GM18861 (cell line): ENCODE data around the gene CCDC70.

Source experiments
- ATAC-seq: cut with Tn5 transposase; IDR thresholded peaks from one replicate; pipeline ENCODE4 v1.9.1; 2021; ENCODE audit not compliant: unreplicated experiment

Gene CCDC70

DNA sequence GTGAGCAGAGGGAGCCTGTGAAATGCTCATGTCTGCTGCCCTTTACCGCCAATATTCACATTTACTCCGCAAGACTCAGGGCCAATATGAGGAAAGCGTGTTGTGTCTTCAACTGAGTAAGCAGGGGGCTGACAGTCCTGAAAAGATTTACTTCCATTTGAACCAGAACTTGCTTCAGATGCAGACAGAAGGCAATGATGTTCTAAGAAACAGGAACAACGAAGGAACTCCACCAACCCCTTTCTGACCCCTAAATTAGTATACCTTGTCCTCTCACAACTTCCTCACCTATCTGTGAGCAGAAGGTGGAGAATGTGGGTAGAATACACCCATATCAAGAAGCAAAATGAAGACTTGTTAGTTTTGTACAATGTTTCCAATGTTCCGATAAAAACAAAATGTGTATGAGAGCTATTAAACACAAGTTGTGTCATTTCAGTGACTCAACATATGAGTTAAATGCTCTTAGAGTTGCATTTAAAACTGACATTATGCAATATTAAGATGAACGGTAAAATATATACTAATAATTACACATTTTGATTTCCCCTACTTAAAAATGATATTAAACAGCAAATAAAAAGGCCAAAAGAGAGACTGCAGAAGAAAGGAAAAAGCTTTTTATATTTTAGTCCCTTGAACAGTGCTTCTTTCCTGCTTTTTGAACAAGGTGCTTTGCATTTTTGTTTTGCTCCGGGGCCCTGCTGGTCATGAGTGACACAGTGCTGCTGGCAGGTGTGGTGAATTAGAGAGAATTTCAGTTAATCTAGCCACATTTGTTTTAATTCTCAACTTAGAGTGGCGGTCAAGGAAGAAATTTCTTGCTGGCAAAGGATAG is 32.8 kb upstream of the CCDC70 start:
- ATAC-seq: no peak

DNA sequence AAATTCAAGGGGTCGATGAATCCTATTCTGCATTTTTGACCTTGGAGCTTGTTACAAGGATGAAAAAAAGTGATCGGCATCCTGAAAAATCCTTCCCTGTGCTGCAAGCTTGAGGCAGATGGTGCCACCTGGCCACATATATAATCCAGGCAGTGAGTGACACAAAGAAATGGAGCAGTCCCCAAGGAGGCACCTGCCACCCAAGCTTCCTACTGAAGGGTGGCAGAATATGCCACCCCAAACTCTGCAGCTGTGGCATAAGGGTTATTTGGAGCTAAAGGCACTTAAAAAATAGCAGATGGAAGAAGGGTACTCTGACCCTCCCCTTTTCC is 32.2 kb upstream of the CCDC70 start:
- no peak for ATAC-seq

DNA sequence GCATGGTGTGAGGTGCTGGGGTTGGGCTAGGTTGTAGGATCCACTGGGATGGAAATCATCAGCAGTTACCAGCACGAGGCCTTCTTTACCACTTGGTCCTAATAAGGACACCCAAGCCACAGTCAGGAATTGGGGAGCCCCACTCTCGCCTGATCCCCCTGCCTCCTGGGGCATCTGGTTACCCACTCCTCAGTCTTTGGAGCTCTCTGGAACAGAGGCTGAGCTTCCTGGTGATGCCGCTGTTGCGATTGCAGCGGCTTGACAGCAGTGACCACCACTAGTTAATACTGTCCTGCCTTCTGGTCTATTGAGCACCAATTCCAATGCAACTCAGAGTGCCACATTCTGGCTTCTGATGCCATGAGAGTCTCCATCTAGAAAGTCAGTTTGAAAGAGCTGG is 30.2 kb upstream of the CCDC70 start:
- no peak for ATAC-seq

DNA sequence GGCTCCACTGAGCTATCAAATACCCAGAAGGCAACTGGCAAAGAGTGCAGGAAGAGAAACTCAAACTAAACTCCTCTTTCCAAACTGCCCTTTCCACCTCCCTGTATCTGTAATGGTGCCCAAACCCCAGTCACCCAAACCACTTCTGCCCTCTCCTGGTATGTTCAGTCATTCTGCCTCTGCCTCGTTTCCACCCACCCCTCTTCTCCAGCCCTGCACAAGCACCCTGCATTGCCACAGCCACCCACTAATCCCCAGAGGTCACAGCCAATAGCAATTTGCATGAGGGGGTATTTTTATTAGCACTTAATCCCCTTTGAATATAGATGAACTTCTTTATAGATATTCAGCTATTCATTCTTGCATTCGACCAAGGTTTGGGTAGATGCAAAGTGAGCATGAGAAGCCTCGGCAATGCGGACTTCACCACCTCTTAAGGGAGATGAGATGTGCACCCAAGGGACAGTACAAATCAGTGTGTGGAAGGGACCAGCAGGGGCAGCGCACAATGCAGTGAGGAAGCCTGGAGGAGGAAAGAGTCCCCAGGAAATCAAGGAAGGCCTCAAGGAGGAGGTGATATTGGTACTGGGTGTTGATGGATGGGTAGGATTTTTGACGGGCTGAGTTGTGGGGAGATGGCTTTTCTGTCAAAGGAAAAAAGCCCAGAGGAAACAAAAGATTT is 29.2 kb upstream of the CCDC70 start:
- ATAC-seq: peak; percentile 60

DNA sequence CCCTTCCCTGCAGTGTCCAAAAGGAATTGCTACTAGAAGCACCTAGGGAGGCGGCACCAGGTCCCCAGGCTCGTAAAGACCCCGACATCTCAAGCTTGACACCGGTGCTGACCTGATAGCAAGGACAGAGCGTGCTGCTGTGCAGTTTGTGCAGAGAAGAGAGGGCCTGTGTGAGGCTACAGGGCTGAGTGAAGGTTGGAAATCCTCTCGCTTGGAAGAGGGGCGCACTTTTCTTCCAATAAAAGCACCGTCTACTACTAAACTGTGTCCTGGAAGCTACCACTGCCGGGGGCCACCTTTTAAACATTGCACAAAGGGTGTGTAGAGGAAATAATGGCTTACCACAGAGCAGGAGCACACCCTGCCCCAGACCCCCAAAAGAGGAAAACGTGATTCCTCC is 27.8 kb upstream of the CCDC70 start:
- ATAC-seq: no peak

DNA sequence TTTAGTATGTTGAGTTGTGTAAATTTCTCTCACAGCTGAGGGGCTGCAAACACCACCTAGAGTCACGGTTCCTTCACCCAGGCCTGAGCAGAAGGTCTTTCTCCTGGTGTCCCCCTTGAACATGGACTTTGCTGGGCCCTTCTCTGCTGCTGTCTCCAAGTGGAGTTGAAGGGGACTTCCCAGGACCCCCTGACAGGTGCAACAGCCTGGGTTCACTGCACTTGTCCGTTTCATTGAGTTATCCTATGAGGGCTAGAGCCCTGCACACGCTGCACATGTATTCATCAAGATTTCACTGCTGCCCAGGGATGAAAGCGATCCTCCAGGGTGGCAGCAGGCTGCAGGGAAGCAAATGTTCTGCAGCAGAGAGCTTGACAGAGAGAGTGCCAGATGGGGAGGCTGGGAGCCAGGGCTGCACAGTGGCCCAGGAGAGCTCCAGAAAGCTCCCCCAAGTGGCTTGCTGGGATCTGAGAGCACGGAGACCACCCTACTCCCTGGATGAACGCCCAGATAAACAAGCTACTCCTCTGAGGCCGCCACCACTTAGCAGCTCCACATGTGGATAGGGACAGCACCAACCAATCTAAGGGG is 27.1 kb upstream of the CCDC70 start:
- ATAC-seq: no peak

DNA sequence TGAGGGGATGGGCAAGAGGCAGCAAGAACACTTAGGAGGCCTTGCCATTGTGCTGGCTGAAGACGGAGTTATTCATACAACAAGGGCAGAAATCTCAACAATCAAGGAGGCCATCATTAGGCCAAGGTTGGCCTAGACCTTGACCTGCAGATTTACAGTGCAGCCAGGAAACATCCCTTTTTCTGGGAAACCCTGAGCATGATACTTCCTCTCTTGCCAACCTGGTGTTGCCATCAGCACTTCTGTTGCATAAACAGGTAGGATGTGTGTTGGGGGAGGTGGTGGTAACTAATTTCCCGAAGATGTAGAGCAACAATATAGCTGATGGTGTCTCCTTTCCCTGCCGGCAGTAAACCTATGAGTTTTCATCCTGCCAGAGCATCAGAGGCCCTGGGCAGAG is 24.8 kb upstream of the CCDC70 start:
- ATAC-seq: no peak

DNA sequence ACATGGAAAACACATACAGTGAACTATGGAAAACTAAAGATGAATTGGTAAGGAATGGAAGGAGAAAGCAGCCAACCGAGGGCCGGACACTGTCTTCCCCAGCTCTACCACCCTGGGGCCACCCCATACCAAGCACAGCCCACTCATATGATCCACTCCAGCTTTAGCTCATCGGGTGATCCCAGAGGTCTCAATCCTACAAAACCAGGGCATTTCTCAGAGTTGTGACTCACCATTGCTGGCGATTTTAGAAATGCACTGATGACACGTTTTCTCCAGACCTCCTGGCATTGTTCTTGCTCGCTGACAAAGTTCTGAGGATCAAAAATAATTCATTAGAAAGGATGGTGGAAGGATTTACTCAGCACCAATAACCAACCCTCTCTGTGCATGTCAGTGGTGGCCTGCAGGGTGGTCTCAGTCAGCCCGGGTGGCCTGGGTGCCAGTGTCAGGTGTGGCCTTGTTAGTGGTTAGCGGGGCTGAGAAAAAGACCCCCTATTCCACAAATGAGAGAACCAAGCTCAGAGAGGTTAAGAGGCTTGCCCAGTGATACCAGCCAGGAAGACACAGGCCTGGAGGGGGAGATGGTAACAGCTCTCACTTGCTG is 23.4 kb upstream of the CCDC70 start:
- no peak for ATAC-seq

DNA sequence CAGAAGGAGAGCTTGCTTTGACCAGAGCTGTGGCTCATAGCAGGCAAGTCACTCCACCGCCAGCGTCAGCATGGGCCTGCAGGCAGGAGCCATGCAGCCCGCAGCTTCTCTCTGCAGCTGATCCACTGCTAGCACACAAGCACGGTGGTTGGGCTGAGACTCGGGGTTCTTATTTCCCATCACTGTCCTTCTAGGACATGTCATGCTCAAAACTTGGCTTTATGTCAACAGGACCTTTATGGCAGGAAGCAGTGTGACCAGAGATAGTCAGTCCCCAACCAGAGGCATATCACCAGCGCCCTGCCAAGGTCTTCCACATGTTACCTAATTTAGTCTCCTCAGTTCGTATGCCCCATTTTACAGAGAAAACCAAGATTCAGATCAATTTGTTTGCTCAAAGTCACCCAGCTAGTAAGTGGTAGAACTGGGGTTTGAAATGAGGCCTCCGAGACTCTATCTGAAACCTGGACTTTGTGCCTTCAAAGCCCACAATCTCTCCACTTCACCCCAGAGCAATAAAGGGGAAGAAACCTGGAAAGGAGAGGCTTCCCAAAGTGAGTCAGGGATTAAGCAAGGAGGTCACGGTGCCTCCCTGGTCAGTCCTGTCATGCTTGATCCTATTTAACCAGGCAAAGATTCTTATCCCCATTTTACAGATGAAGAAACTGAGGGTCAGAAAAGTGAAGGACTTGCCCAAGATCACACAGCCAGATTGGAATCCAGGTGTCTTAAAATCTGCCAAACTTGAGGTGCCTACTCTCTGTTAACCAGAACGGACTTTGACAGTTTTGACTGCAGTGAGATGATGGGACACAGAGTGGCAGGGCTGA is 21.8 kb upstream of the CCDC70 start:
- no peak for ATAC-seq

DNA sequence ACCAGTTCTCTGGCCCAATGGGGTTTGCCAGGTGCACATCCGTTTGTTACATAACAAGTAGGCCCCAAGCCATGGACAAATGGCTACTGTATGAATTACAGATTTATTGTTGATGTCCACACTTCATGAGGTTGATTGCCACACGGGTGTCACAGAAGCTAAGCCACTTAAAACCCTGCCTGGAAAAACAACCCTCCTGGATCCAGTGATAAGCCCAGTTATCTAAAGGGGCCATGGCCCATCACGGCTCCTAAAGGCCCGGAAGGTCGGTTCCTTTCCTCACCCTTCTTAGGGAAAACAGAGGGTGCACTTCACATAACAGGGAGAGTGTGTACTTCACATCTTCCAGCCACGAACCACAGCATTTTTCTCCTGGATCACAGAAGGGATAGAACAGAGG is 20.9 kb upstream of the CCDC70 start:
- ATAC-seq: no peak

DNA sequence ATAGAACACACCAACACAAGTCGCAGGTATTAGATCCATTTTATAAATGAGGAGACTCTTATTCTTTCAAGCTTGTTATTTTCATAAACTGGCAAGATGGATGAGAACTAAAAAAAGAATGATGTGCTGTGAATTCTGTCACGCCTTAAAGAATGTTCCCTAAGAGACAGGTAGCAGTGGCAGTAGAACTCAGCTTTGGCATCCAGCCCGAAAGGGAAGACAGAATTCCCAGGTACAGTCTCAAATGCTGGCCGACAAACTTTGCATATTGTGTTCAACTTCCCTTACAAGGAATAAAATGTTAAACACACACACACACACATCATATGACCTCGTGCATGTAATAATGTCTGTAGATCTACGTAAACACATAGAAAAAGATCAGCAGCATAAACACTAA is 20.0 kb upstream of the CCDC70 start:
- ATAC-seq: no peak

DNA sequence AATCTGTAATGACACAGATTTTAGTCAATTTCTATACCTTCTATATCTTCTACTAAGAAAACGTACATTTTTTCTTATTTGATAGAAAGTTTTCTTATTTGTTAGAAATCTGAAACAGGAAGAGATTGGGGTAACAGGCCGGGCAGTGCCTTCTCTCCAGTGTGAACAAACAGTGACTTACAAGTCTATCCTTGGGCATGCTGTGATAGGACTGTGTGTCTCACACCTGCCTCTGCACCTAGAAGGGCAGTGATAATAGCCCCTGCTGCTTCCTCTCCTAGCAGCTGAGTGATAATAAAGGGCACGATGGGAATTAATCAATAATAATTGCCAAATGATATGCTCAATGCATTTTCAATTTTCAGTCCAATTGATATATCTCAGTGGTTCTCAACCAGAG is 18.2 kb upstream of the CCDC70 start:
- no peak for ATAC-seq

DNA sequence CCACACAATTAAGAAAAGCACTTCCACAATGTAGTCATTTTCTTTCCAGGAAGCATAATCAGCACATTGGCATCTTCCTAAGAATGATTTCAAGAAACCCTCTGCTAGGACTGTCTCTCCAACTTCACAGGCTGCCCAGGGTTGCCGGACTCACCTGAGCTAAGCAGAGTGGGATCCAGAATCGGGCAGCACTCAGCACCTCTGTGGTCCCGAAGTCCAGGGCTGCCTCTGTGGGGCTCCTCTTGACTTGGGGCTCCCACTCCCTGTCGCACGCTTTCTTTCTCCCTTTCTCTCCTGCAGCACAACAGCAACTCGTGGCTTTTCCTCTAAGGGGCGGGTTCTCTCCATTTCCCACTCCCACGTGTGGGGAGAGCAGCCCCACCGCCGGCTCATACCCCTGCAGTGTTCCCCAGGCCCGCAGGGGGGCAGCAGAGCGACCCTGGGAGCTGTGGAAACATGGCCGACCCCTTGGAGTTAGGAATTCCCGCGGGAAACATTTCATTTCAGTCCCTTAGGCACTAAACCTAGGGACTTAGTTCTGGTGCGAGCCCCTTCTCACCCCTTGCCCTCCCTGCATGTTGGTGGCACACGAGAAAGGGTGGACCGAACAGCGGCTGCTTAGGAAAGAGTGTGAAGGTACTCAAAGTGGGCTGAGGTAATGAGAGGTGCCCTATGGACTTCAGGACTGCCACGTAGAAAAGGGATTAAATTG is 16.8 kb upstream of the CCDC70 start, which contains the start of gene TMEM272:
TMEM272 (minus strand) TSS at position 316 of the 712 bp plus-strand sequence. CDS start 6,647 bp downstream, outside the sequence.
- no peak for ATAC-seq

DNA sequence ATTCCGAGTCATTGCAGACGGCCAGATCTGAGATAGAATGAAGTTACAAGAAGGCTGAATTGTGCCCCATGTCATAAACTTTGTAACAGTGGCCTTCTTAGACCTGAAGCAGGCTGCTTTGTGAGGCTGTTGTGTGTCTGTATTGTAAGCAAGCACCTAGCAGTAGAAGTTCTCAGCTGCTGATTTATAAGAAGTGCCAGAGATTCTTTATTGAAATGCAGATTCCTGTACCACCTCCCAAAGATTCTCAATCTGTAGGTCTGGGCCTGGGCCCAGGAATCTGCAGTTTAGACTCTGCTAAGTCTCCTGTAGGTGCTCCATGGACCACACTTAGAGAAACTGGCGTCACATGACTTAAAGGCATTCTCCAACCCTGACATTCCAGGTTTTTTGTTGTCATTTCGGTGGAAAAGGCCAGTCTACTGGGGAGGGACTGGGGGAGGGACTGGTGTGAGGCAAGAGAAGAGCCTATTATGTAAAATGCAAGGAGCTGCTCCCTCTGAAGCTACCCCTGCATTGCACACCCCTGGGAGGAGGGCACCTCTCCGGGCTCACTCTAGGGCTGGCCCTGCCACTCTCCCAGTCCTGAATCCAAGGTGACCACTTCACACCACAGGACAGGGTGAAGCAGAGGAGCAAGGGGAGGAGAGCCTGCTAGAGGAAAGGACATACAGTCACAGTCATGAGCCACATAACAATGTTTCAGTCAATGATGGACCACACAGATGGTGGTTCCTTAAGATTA is 16.0 kb upstream of the CCDC70 start:
- ATAC-seq: no peak

DNA sequence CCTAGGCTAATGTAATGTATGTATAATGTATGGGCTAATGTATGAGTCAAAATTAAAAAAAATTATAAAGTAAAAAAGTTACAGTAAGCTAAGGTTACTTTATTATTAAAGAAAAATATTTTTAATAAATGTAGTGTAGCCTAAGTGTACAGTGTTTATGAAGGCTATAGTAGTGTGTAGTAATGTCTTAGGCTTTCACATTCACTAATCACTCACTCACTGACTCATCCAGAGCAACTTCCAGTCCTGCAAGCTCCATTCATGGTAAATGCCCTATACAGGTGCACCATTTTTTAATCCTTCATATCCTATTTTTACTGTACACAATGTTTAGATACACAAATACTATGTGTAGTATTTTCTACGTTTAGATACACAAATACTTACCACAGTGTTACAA is 15.0 kb upstream of the CCDC70 start:
- no peak for ATAC-seq

DNA sequence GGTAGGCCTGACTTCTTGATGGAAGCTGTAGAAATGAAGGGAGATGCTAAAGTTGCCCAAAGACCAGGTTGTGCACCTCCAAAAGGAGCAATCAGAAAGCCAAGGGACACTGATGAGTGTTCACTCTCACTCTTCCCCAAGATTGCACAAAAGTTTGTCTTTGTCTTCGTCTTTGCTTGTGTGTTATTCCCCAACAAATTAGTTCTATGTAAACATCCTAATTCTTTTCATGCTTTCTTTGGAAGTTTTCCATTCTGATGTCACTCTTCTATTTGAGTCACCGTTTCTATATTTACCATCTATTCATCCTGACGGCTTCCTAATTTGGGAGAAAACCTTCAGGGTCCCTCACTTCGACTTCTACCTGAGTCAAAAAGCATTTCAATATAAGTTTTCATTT is 13.1 kb upstream of the CCDC70 start:
- ATAC-seq: no peak

DNA sequence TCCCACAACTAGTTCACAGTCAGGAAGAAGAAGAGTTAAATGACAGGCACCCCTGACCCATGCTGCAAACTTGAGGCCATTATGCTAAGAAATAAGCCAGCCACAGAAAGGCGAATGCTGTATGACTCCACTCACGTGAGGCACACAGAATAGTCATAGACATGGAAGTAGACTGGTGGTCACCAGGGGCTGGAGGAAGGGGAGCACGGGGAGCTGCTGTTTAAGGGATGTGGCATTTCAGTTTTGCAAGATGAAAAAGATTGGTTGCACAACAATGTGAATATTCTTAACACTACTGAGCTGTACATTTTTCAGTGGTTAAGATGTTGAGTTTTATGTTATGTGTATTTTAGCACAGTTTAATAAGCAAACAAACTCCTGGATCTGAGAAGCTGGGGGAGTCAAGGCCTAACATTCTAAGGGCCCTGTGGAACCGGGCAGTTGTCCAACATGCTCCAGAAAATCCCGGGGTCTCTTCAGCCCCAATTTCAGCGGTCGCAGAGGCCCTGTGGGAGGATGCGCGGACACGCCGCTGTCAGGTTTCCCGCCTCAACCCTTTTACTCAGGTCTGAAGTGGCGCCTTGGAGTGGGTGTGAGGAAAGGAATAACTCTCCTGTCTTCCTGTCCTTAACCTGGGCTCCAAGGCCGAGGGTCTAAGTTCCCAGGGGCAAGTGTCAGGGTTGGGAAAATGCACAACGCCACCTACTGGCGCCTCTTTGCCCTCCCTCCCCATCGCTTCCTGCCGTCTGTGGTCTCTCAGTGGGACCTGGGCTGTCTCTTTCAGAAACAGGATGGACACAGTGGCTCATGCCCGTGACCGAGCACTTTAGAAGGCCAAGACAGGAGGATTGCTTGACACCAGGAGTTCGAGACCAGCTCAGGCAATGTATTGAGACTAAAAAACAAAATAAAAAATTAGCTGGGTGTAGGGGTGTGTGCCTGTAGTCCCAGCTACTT is 12.3 kb upstream of the CCDC70 start:
- no peak for ATAC-seq

DNA sequence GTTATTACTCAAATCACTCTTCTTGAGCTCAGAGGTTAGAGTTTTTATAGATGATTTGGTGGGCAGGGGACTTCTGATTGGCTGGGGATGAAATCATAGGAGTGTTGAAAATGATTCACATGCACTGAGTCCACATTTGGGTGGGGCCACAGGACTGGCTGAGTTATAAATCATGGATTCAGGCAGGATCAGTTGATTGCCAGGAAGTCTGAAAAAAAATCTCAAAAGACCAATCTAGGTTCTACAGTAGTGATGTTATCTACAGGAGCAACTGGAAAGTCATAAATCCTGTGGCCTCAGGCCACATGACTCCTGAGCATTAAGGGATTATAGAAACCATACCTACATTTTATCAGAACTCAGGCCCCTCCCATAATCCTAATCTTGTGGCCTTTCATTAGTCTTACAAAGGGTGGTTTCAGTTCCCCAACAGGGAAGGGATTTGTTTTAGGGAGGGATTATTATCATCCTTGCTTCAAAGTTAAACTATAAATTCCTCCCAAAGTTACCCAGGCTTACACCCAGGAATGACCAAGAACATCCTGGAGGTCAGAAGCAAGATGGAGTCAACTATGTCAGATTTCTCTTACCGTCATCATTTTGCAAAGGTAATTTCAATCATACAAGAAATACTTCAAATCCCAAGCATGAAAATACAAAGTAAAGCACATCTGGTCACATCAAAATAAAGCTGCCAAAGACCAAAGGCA is 5.6 kb upstream of the CCDC70 start:
- ATAC-seq: no peak
